Duodenal mucosa (tissue), 2 donors: Measurements from ENCODE around the gene MYPN.

Experiments
- H3K27ac ChIP-seq: one replicate; pipeline ENCODE4 v1.7.0; 2013; ENCODE audit warnings: low read depth, low read length
- H3K27me3 ChIP-seq, 2 donors: one replicate each; pipeline ENCODE4 v1.7.0; 2013; ENCODE audit warnings: low read length in 2 of 2, control low read depth in 1 of 2; ENCODE audit not compliant: insufficient read depth in 2 of 2, control insufficient read depth in 1 of 2
- H3K36me3 ChIP-seq, 2 donors: one replicate each; pipeline ENCODE4 v1.7.0; 2013; ENCODE audit warnings: low read length in 2 of 2, control low read depth in 1 of 2; ENCODE audit not compliant: insufficient read depth in 2 of 2, control insufficient read depth in 1 of 2
- H3K4me1 ChIP-seq, 2 donors: one replicate each; pipeline ENCODE4 v1.7.0; 2013; ENCODE audit warnings: low read length in 2 of 2, control low read depth in 1 of 2; ENCODE audit not compliant: insufficient read depth in 2 of 2, control insufficient read depth in 1 of 2
- H3K4me3 ChIP-seq, 2 donors: one replicate each; pipeline ENCODE4 v1.7.0; 2013; ENCODE audit warnings: low read length in 2 of 2, low read depth in 1 of 2
- H3K9ac ChIP-seq, 2 donors: one replicate each; pipeline ENCODE4 v1.7.0; 2013; ENCODE audit warnings: low read length in 2 of 2, low read depth in 1 of 2
- H3K9me3 ChIP-seq, 2 donors: one replicate each; pipeline ENCODE4 v1.7.0; 2013; ENCODE audit warnings: low read length in 2 of 2, control low read depth in 1 of 2; ENCODE audit not compliant: control insufficient read depth in 1 of 2

Gene MYPN

GRCh38 chr10:68092512-68092911, 16.8 kb upstream of the MYPN start:
- peaks cover 0 to 6% of the 10 kb centered on the region in 2 donors for H3K4me1 ChIP-seq
- H3K36me3 ChIP-seq = no peaks in the 10 kb centered on the region
- no peak overlapping the region for H3K27ac ChIP-seq
- H3K9ac ChIP-seq = no peak overlapping the region
- H3K9me3 ChIP-seq = no peaks in the 10 kb centered on the region
- no peaks in the 10 kb centered on the region for H3K27me3 ChIP-seq
- H3K4me3 ChIP-seq = no peak overlapping the region

- H3K4me1 ChIP-seq = peaks cover 0 to 6% of the 10 kb centered on the region in 2 donors
- no peaks in the 10 kb centered on the region for H3K9me3 ChIP-seq
- H3K9ac ChIP-seq = no peak overlapping the region
- H3K27ac ChIP-seq = no peak overlapping the region
- H3K36me3 ChIP-seq = no peaks in the 10 kb centered on the region
- H3K27me3 ChIP-seq = no peaks in the 10 kb centered on the region
- H3K4me3 ChIP-seq = no peak overlapping the region
Observed at GRCh38 chr10:68095153-68095552, 14.1 kb upstream of the MYPN start.

GRCh38 chr10:68096913-68097516, 12.3 kb upstream of the MYPN start:
- H3K36me3 ChIP-seq = no peaks in the 10 kb centered on the region
- peak overlapping the region in 1 of 2 donors; percentile 28 for H3K9ac ChIP-seq
- H3K9me3 ChIP-seq = no peaks in the 10 kb centered on the region
- H3K27me3 ChIP-seq = no peaks in the 10 kb centered on the region
- H3K4me1 ChIP-seq = peaks cover 0 to 6% of the 10 kb centered on the region in 2 donors
- H3K4me3 ChIP-seq = no peak overlapping the region
- H3K27ac ChIP-seq = no peak overlapping the region

- no peak overlapping the region for H3K4me3 ChIP-seq
- no peaks in the 10 kb centered on the region for H3K27me3 ChIP-seq
- no peaks in the 10 kb centered on the region for H3K9me3 ChIP-seq
- H3K36me3 ChIP-seq = no peaks in the 10 kb centered on the region
- no peak overlapping the region for H3K27ac ChIP-seq
- no peak overlapping the region for H3K9ac ChIP-seq
- H3K4me1 ChIP-seq = peaks cover 0 to 6% of the 10 kb centered on the region in 2 donors
Observed at GRCh38 chr10:68099736-68100135, 9.6 kb upstream of the MYPN start.

GRCh38 chr10:68101066-68101465, 8.2 kb upstream of the MYPN start:
- no peak overlapping the region for H3K4me3 ChIP-seq
- no peaks in the 10 kb centered on the region for H3K27me3 ChIP-seq
- H3K9ac ChIP-seq = no peak overlapping the region
- H3K36me3 ChIP-seq = no peaks in the 10 kb centered on the region
- H3K4me1 ChIP-seq = peaks cover 0 to 6% of the 10 kb centered on the region in 2 donors
- H3K9me3 ChIP-seq = no peaks in the 10 kb centered on the region
- no peak overlapping the region for H3K27ac ChIP-seq

- no peaks in the 10 kb centered on the region for H3K36me3 ChIP-seq
- no peak overlapping the region for H3K9ac ChIP-seq
- H3K4me1 ChIP-seq = no peaks in the 10 kb centered on the region
- H3K9me3 ChIP-seq = no peaks in the 10 kb centered on the region
- H3K27me3 ChIP-seq = no peaks in the 10 kb centered on the region
- no peak overlapping the region for H3K27ac ChIP-seq
- no peak overlapping the region for H3K4me3 ChIP-seq
Observed at GRCh38 chr10:68103261-68103878, 5.9 kb upstream of the MYPN start.

- Histone ChIP-seq H3K9ac (no peak overlapping the region), H3K27ac (no peak overlapping the region), H3K4me3 (no peak overlapping the region), H3K4me1 (no peaks in the 10 kb centered on the region), H3K27me3 (no peaks in the 10 kb centered on the region), H3K9me3 (no peaks in the 10 kb centered on the region), H3K36me3 (no peaks in the 10 kb centered on the region)
Observed at GRCh38 chr10:68103901-68104300, 5.4 kb upstream of the MYPN start.

- no peak overlapping the region for H3K27ac ChIP-seq
- no peaks in the 10 kb centered on the region for H3K4me1 ChIP-seq
- no peaks in the 10 kb centered on the region for H3K27me3 ChIP-seq
- H3K36me3 ChIP-seq = no peaks in the 10 kb centered on the region
- H3K9me3 ChIP-seq = no peaks in the 10 kb centered on the region
- no peak overlapping the region for H3K4me3 ChIP-seq
- H3K9ac ChIP-seq = no peak overlapping the region
Observed at GRCh38 chr10:68105820-68106219, 3.5 kb upstream of the MYPN start.

- Histone ChIP-seq H3K36me3 (no peaks in the 10 kb centered on the region), H3K4me3 (no peak overlapping the region), H3K9ac (no peak overlapping the region), H3K9me3 (no peaks in the 10 kb centered on the region), H3K27ac (no peak overlapping the region), H3K4me1 (no peaks in the 10 kb centered on the region), H3K27me3 (no peaks in the 10 kb centered on the region)
Observed at GRCh38 chr10:68106656-68107055, 2.6 kb upstream of the MYPN start.

- H3K9me3 ChIP-seq = no peaks in the 10 kb centered on the region
- H3K36me3 ChIP-seq = no peaks in the 10 kb centered on the region
- H3K27me3 ChIP-seq = no peaks in the 10 kb centered on the region
- H3K27ac ChIP-seq = no peak overlapping the region
- H3K4me3 ChIP-seq = no peak overlapping the region
- H3K9ac ChIP-seq = no peak overlapping the region
- H3K4me1 ChIP-seq = no peaks in the 10 kb centered on the region
Observed at GRCh38 chr10:68107651-68108050, 1.6 kb upstream of the MYPN start.
